Activated CD4-positive, alpha-beta memory T cell treated with anti-CD3 and anti-CD28 coated beads for 36 hours (primary cell): ENCODE results near the gene ZBTB16. TPM values are rescaled to one million over a fixed set of nuclear protein-coding genes. Genes with fewer than 3 reads are reported as not detected.

Experiments
- CTCF ChIA-PET: fragments of 350-600 bp; sonication (Branson Sonifier 250); formaldehyde crosslinking; loops from one replicate; lab custom pipeline; 2021; ENCODE audit warnings: antibody characterized with exemption, inconsistent platforms; lab: Charles Lee
- POLR2A ChIA-PET: fragments of 350-600 bp; sonication (Branson Sonifier 250); formaldehyde crosslinking; loops from one replicate; lab custom pipeline; 2021; ENCODE audit warnings: antibody characterized with exemption; lab: Charles Lee
- DNase-seq: peaks from one replicate; pipeline ENCODE4 v3.0.0-alpha.2; 2020
- H3K27ac Mint-ChIP-seq: one replicate; pipeline ENCODE4 v1.8.0; 2021; ENCODE audit warnings: mixed read lengths
- H3K27me3 Mint-ChIP-seq: one replicate; pipeline ENCODE4 v1.8.0; 2021; ENCODE audit warnings: mixed read lengths
- H3K36me3 Mint-ChIP-seq: one replicate; pipeline ENCODE4 v1.8.0; 2021; ENCODE audit warnings: mixed read lengths
- H3K4me1 Mint-ChIP-seq: one replicate; pipeline ENCODE4 v1.8.0; 2021; ENCODE audit warnings: low read depth, mixed read lengths
- H3K4me3 Mint-ChIP-seq: one replicate; pipeline ENCODE4 v1.8.0; 2021; ENCODE audit warnings: mild to moderate bottlenecking, mixed read lengths
- H3K9me3 Mint-ChIP-seq: one replicate; pipeline ENCODE4 v1.8.0; 2021; ENCODE audit warnings: mixed read lengths
- intact Hi-C: fragments of 100-400 bp; cut with micrococcal nuclease; formaldehyde crosslinking; loops from one replicate; pipeline ENCODE4 v1.15.1; 2023
- total RNA-seq, 2 experiments: library from RNA; stranded (reverse); gene quantifications; one replicate each; pipeline ENCODE4 v1.2.3, GENCODE V29; 2021

ZBTB16 gene
- total RNA-seq, 2 experiments from 2014 or later: 7.7 to 9.7 TPM

GRCh38 chr11:114174712-114175495, 115.4 kb downstream of the ZBTB16 start:
- H3K36me3 Mint-ChIP-seq: no peaks in the 10 kb centered on the region
- H3K27ac Mint-ChIP-seq: no peak overlapping the region
- CTCF ChIA-PET: interaction anchor here (0.7 kb wide), 1 partner anchor 30 kb away, joined by 3 read pairs; no protein-coding TSS in a partner anchor
- POLR2A ChIA-PET: interaction anchor here (0.6 kb wide), 1 partner anchor 134 kb away, joined by 6 read pairs; no protein-coding TSS in a partner anchor
- no peaks in the 10 kb centered on the region for H3K27me3 Mint-ChIP-seq
- peaks cover 67% of the 10 kb centered on the region for H3K4me1 Mint-ChIP-seq
- DNase-seq: no peak
- no peak overlapping the region for H3K4me3 Mint-ChIP-seq
- H3K9me3 Mint-ChIP-seq: no peaks in the 10 kb centered on the region
- intact Hi-C loops: no loop called here

GRCh38 chr11:114175706-114176105, 116.2 kb downstream of the ZBTB16 start:
- Mint-ChIP-seq H3K9me3 (no peaks in the 10 kb centered on the region), H3K27ac (no peak overlapping the region), H3K4me3 (no peak overlapping the region), H3K36me3 (no peaks in the 10 kb centered on the region), H3K27me3 (no peaks in the 10 kb centered on the region), H3K4me1 (peaks cover 68% of the 10 kb centered on the region)
- no peak for DNase-seq
- intact Hi-C loops: no loop called here
- CTCF ChIA-PET: interaction anchor here (0.5 to 0.7 kb wide), 2 partner anchors 13 to 30 kb away, joined by 3 read pairs; no protein-coding TSS in a partner anchor
- POLR2A ChIA-PET: no interaction called here

GRCh38 chr11:114176321-114176720, 116.8 kb downstream of the ZBTB16 start:
- H3K27me3 Mint-ChIP-seq: no peaks in the 10 kb centered on the region
- H3K36me3 Mint-ChIP-seq: no peaks in the 10 kb centered on the region
- ChIA-PET CTCF (interaction anchor here (0.5 kb wide), 1 partner anchor 13 kb away, joined by 3 read pairs; no protein-coding TSS in a partner anchor), POLR2A (no interaction called here)
- peaks cover 67% of the 10 kb centered on the region for H3K4me1 Mint-ChIP-seq
- no peak overlapping the region for H3K4me3 Mint-ChIP-seq
- no peak for DNase-seq
- intact Hi-C loops: no loop called here
- no peak overlapping the region for H3K27ac Mint-ChIP-seq
- H3K9me3 Mint-ChIP-seq: no peaks in the 10 kb centered on the region

- Mint-ChIP-seq H3K4me3 (no peak overlapping the region), H3K9me3 (no peaks in the 10 kb centered on the region), H3K27ac (no peak overlapping the region), H3K4me1 (peaks cover 64% of the 10 kb centered on the region), H3K36me3 (no peaks in the 10 kb centered on the region), H3K27me3 (no peaks in the 10 kb centered on the region)
- POLR2A ChIA-PET: no interaction called here
- CTCF ChIA-PET: interaction anchor here (1.5 kb wide), 1 partner anchor 19 kb away, joined by 5 read pairs; no protein-coding TSS in a partner anchor
- intact Hi-C loops: no loop called here
- DNase-seq: no peak
Observed at GRCh38 chr11:114178656-114179055, 119.1 kb downstream of the ZBTB16 start.

- Mint-ChIP-seq H3K9me3 (no peaks in the 10 kb centered on the region), H3K4me3 (no peak overlapping the region), H3K36me3 (no peaks in the 10 kb centered on the region), H3K27ac (peak overlapping the region; percentile 31), H3K27me3 (no peaks in the 10 kb centered on the region), H3K4me1 (peaks cover 63% of the 10 kb centered on the region)
- ChIA-PET POLR2A (no interaction called here), CTCF (interaction anchor here (0.9 to 2.4 kb wide), 5 partner anchors 8 to 143 kb away, joined by 3 to 13 read pairs (median 5); no protein-coding TSS in a partner anchor)
- no peak for DNase-seq
- intact Hi-C loops: no loop called here
Observed at GRCh38 chr11:114179234-114179941, 119.9 kb downstream of the ZBTB16 start.

GRCh38 chr11:114180301-114181055, 121.0 kb downstream of the ZBTB16 start:
- intact Hi-C loops: loop anchor here (5.0 kb wide), 1 partner anchor 103 kb away; no protein-coding TSS in a partner anchor
- peaks cover 59% of the 10 kb centered on the region for H3K4me1 Mint-ChIP-seq
- H3K27me3 Mint-ChIP-seq: no peaks in the 10 kb centered on the region
- no peak overlapping the region for H3K4me3 Mint-ChIP-seq
- DNase-seq: peak; percentile 33
- ChIA-PET POLR2A (interaction anchor here (0.8 kb wide), 1 partner anchor 12 kb away, joined by 3 read pairs; no protein-coding TSS in a partner anchor), CTCF (interaction anchor here (0.8 to 2.4 kb wide), 10 partner anchors 9 to 145 kb away, joined by 3 to 13 read pairs (median 4); no protein-coding TSS in a partner anchor)
- no peaks in the 10 kb centered on the region for H3K9me3 Mint-ChIP-seq
- no peaks in the 10 kb centered on the region for H3K36me3 Mint-ChIP-seq
- H3K27ac Mint-ChIP-seq: no peak overlapping the region

GRCh38 chr11:114181195-114181594, 121.7 kb downstream of the ZBTB16 start:
- ChIA-PET CTCF (interaction anchor here (0.8 to 2.4 kb wide), 8 partner anchors 12 to 145 kb away, joined by 3 to 13 read pairs (median 4); no protein-coding TSS in a partner anchor), POLR2A (interaction anchor here (0.8 kb wide), 1 partner anchor 12 kb away, joined by 3 read pairs; no protein-coding TSS in a partner anchor)
- DNase-seq: no peak
- peaks cover 61% of the 10 kb centered on the region for H3K4me1 Mint-ChIP-seq
- H3K4me3 Mint-ChIP-seq: no peak overlapping the region
- no peaks in the 10 kb centered on the region for H3K27me3 Mint-ChIP-seq
- intact Hi-C loops: loop anchor here (5.0 kb wide), 1 partner anchor 104 kb away; no protein-coding TSS in a partner anchor
- no peaks in the 10 kb centered on the region for H3K9me3 Mint-ChIP-seq
- no peak overlapping the region for H3K27ac Mint-ChIP-seq
- no peaks in the 10 kb centered on the region for H3K36me3 Mint-ChIP-seq

GRCh38 chr11:114181752-114182151, 122.2 kb downstream of the ZBTB16 start:
- Mint-ChIP-seq H3K27ac (no peak overlapping the region), H3K4me1 (peaks cover 63% of the 10 kb centered on the region)
- POLR2A ChIA-PET: no interaction called here

GRCh38 chr11:114182471-114183043, 123.0 kb downstream of the ZBTB16 start:
- Mint-ChIP-seq H3K27me3 (no peaks in the 10 kb centered on the region), H3K27ac (peak overlapping the region; percentile 68), H3K9me3 (no peaks in the 10 kb centered on the region), H3K4me1 (peaks cover 65% of the 10 kb centered on the region), H3K4me3 (no peak overlapping the region), H3K36me3 (no peaks in the 10 kb centered on the region)
- intact Hi-C loops: loop anchor here (1.0 to 5.0 kb wide), 3 partner anchors 22 to 124 kb away; partner anchors contain the start of gene ZBTB16
- DNase-seq: no peak
- CTCF ChIA-PET: interaction anchor here (1.3 to 2.0 kb wide), 3 partner anchors 78 to 190 kb away, joined by 4 to 7 read pairs (median 6); no protein-coding TSS in a partner anchor
- POLR2A ChIA-PET: interaction anchor here (1.1 to 1.5 kb wide), 2 partner anchors 10 to 23 kb away, joined by 3 to 8 read pairs; no protein-coding TSS in a partner anchor

More at GRCh38 chr11:114181752-114182151, 122.2 kb downstream of the ZBTB16 start:
- no peak for DNase-seq
- no peaks in the 10 kb centered on the region for H3K27me3 Mint-ChIP-seq
- intact Hi-C loops: loop anchor here (2.0 to 5.0 kb wide), 2 partner anchors 104 to 123 kb away; partner anchors contain the start of gene ZBTB16
- CTCF ChIA-PET: interaction anchor here (1.1 to 2.4 kb wide), 4 partner anchors 11 to 146 kb away, joined by 5 to 13 read pairs (median 6); no protein-coding TSS in a partner anchor
- H3K9me3 Mint-ChIP-seq: no peaks in the 10 kb centered on the region
- no peak overlapping the region for H3K4me3 Mint-ChIP-seq
- no peaks in the 10 kb centered on the region for H3K36me3 Mint-ChIP-seq

- Mint-ChIP-seq H3K27ac (peak overlapping the region; percentile 68), H3K27me3 (no peaks in the 10 kb centered on the region), H3K36me3 (no peaks in the 10 kb centered on the region), H3K4me1 (peaks cover 63% of the 10 kb centered on the region), H3K9me3 (no peaks in the 10 kb centered on the region), H3K4me3 (peak overlapping the region; percentile 24)
- CTCF ChIA-PET: interaction anchor here (1.3 to 2.0 kb wide), 4 partner anchors 10 to 191 kb away, joined by 4 to 7 read pairs (median 6); no protein-coding TSS in a partner anchor
- POLR2A ChIA-PET: interaction anchor here (0.9 to 1.7 kb wide), 4 partner anchors 11 to 125 kb away, joined by 3 to 8 read pairs (median 4); no protein-coding TSS in a partner anchor
- intact Hi-C loops: loop anchor here (1.0 to 5.0 kb wide), 3 partner anchors 23 to 124 kb away; partner anchors contain the start of gene ZBTB16
- DNase-seq: peak; percentile 80
Observed at GRCh38 chr11:114183044-114183511, 123.6 kb downstream of the ZBTB16 start.
